ENCODE results near the gene PRDM16.
A peak's percentile ranks its signal among the peaks of the same experiment; 100 is the strongest.

PRDM16 gene

GRCh38 chr1:3356827-3357460 lies 287.9 kb downstream of the PRDM16 start:
- no peak for DNase-seq (ENCODE audit: low read depth)

DNA sequence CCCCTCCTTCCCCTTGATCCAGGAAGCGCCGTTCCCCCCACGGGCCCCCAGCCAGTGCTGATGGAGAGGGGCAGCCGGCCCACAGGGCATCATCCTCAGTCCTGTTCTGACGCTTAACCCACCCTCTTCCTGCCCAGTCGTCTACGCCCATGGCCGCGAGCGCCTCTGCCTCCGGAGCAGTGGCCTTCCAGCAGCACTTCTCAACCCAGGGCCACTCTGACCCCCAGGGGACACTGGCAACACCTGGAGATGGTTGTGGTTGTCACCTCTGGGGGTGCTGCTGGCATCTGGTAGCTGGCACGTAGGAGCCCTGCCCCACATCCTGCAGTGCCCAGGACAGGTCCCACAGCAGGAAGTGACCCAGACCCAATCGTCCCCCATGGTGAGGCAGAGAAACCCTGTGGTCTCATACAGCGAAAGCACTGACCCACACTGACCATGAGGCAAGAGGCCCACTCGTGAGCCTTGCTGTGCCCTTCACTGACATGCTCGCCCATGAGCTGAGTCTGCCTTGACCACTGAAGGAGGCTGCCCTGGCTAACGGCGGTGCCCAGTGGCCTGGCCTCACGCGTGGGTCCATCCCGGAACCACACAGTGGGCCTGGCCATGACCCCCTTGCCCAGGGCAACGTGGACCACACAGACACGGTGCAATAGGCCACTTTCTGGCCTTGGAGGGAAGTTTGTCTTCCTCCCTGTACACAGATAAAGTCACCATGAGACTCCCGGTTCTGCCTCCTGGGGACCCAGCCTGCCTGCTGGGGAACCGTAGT lies 288.7 kb downstream of the PRDM16 start:
- no peak for DNase-seq (ENCODE audit: low read depth)

DNA sequence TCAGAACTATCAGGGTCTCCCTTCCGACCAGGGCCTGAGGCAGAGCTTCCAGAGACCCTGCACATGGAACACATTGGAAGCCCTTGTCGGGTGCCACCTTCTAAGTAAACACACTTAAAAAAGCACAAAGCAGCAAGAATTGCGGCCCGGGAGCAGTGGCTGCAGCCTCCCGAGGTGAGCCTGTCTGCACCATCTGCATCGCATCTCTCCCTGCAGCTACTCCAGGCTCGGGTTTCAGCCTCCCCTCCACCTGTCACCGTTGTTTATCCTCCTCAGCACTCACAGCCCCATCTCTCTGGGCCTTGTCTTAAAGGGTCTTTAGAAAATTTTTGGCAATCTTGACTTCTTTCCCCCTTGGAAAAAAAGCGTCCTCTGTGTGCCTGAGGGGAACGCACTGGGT lies 290.3 kb downstream of the PRDM16 start:
- DNase-seq (ENCODE audit: low read depth), result no peak

DNA sequence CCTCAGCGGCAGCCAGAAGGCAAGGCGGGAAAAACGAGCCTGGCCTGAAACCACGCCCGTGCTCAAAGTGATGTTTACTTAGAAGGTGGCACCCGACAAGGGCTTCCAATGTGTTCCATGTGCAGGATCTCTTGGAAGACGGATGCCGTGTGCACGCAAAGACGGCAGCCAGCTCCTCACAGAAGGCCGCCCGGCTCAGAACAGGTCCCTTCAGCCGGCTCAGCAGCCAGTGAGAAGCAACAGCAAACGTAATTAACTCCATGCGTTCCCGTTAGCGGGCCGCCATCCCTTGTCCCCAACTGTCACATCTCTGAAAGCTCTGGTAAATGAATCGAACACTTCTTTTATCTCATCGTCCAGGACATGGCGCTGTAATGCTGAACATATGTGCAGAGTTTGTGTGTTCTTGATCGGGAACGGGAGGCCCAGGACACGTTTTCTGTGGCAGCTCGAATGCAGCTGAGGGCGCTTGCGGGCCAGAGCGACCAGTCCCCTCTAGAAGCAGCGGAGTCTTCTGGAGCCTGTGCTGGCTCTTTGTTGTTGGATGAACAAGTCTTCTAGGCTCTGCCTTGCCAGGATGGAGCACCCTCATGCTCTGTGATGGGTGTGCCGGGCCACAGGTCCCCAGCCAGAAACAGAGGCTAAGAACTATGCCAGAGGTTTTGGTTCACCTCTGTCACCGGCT lies 290.9 kb downstream of the PRDM16 start:
- DNase-seq (ENCODE audit: low read depth), result no peak

- DNase-seq (ENCODE audit: low read depth), result no peak
Measured at GRCh38 chr1:3360646-3361257, 291.7 kb downstream of the PRDM16 start.

- no peak for DNase-seq (ENCODE audit: low read depth)
Measured at GRCh38 chr1:3363023-3363422, 294.0 kb downstream of the PRDM16 start.

- no peak for DNase-seq (ENCODE audit: low read depth)
Measured at GRCh38 chr1:3363756-3364155, 294.8 kb downstream of the PRDM16 start.

DNA sequence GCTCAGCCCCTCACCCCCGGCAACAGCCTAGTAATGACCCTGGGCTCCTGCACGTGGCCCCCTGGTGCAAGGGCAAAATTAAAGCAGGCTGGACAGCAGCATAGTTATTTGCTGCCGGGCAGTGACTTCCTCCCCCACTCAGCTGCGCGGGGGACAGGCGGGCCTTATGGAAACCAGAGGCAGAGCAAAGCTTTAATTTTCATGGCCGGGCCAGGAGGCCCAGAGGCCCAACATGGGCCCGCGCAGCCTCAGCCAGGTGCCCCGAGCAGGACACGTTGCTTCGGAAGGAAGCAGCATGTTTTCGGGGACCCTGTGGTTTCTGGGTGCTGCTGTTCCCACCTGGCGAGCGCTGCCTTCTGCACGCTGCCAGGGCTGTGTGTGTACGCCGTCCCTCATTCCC lies 295.5 kb downstream of the PRDM16 start:
- DNase-seq (ENCODE audit: low read depth), result no peak

- no peak for DNase-seq (ENCODE audit: low read depth)
Measured at GRCh38 chr1:3364983-3365382, 296.0 kb downstream of the PRDM16 start.

- no peak for DNase-seq (ENCODE audit: low read depth)
Measured at GRCh38 chr1:3365523-3366125, 296.6 kb downstream of the PRDM16 start.

- no peak for DNase-seq (ENCODE audit: low read depth)
Measured at GRCh38 chr1:3366126-3367051, 297.4 kb downstream of the PRDM16 start.

GRCh38 chr1:3367376-3367775 lies 298.4 kb downstream of the PRDM16 start:
- no peak for DNase-seq (ENCODE audit: low read depth)

DNA sequence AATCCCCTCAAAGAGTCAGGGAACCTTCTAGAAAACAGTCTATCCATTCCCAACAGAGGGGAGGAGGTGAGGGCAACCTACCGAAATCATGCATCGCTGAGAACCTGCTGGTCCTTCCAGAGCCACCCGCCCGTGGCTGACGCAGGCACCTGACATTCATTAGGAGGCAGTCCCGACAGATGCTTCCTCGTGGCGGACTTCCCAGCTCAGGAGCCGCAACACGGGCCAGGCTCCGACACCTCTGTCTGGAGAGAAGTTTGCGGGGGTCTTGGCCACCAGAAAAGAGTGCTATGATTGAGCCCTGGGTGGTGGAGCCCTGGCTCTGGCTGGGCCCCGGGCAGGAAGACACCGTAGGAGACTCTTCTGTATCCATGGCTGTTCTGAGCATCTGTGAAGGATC lies 299.1 kb downstream of the PRDM16 start:
- DNase-seq (ENCODE audit: low read depth), result no peak

GRCh38 chr1:3368711-3369445 lies 299.9 kb downstream of the PRDM16 start:
- DNase-seq (ENCODE audit: low read depth), result no peak

GRCh38 chr1:3369446-3370076 lies 300.6 kb downstream of the PRDM16 start:
- DNase-seq (ENCODE audit: low read depth), result no peak

DNA sequence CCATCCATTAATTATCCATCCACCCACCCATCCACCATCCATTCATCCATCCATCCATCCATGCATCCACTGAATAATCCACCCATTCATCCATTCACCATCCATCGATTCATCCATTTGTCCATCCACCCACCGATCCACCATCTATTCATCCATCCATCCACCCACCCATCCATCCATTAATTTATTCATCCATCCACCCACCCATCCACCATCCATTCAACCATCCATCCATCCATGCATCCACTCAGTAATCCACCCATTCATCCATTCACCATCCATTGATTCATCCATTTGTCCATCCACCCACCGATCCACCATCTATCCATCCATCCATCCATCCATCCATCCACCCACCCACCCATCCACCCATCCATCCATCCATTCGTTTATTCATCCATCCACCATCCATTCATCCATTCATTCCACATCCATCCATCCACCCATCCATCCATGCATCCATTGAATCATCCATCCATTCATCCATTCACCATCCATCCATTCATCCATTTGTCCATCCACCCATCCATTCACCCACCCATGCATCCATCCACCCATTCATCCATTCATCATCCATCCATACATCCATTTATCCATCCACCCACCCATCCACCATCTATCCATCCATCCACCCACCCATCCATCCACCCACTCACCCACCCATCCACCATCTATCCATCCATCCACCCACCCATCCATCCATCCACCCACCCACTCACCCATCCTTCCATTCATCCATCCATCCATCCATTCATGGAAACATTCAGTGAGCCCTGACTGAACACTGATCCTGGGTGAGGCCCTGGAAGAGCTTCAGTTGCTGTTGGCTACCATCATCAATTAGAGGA lies 302.1 kb downstream of the PRDM16 start:
- no peak for DNase-seq (ENCODE audit: low read depth)

DNA sequence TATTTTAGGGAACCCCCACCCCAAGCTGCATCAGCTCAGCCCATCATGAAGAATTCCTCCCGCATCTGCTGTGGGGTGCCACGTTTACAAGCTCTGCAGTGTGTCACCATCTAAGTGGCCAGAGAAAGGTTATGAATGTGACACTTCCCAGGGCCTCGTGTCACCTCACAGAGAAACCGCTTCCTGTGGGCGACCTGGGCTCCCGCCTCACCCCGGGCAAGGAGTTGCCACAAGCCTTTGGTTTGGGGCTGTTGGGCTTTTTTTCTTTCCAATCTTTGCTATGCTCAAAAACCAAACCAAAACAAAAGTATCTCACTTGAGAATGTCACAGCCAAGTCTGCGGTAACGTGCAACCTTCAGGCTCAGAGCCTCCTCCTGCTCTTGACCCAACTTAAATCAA lies 303.3 kb downstream of the PRDM16 start:
- DNase-seq (ENCODE audit: low read depth), result peak; percentile 12

DNA sequence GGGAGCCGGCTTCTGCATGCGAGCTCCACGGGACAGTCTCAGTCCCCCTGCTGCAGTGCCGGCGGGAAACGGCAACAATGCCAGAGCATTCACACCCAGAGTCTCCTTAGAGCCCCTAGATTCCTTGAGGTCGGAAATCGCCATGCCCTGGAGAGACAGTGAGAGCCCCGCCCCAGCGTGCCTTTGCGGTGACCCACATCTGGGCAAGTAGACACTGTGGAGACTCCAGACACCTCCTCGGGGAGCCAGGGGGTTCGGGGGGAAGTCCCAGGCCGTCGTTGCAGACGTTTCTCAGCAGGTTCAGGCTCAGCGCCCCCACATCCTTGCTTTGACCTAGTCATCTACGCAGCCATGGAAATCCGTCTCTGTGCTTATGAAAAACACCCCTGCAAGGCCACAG lies 304.2 kb downstream of the PRDM16 start:
- DNase-seq (ENCODE audit: low read depth), result no peak
